HL-60 (cell line): ENCODE data around the gene EML5.

ENCODE experiments used
- DNase-seq, 2 experiments: peaks; one replicate each; pipeline ENCODE4 v3.0.0-alpha.2; 2010 to 2020; ENCODE audit warnings: low read depth in 1 of 2, low spot score in 1 of 2
- H3K27ac ChIP-seq: fragments of 250-450 bp; sonication (Bioruptor Pico); replicated peaks from 2 replicates; pipeline ENCODE4 v1.5.1; 2020; ENCODE audit warnings: mild to moderate bottlenecking, moderate library complexity
- H3K27me3 ChIP-seq: fragments of 250-450 bp; sonication (Bioruptor Pico); 2 replicates; pipeline ENCODE4 v1.5.1; 2021; ENCODE audit warnings: mild to moderate bottlenecking, moderate library complexity; ENCODE audit not compliant: insufficient read depth, poor library complexity, severe bottlenecking
- H3K4me3 ChIP-seq: replicated peaks from 2 replicates; pipeline ENCODE4 v1.5.1; 2011; ENCODE audit warnings: mild to moderate bottlenecking, control low read depth, low read length; ENCODE audit not compliant: insufficient read depth
- GABPA ChIP-seq: IDR thresholded peaks from 2 replicates; pipeline ENCODE4 v1.6.1; 2012; ENCODE audit warnings: low read depth
- POLR2AphosphoS5 ChIP-seq: IDR thresholded peaks from 2 replicates; pipeline ENCODE4 v1.6.1; 2012; ENCODE audit warnings: low read depth
- SPI1 ChIP-seq: IDR thresholded peaks from 2 replicates; pipeline ENCODE4 v1.6.1; 2012; ENCODE audit warnings: low read depth, mild to moderate bottlenecking, borderline replicate concordance
- TF ChIP-seq, protein P1 (sequence below): IDR thresholded peaks from one replicate; pipeline ENCODE4 v1.5.1; 2011; ENCODE audit warnings: low read length, control low read depth, inconsistent platforms; ENCODE audit not compliant: insufficient read depth
- TF ChIP-seq, protein P2 (sequence below): IDR thresholded peaks from 2 replicates; pipeline ENCODE4 v1.6.1; 2012; ENCODE audit warnings: low read depth; ENCODE audit not compliant: insufficient replicate concordance

The EML5 gene

GRCh38 chr14:88597038-88597437, 195.7 kb downstream of the EML5 start:
- Histone ChIP-seq H3K27ac (no peak overlapping the region), H3K4me3 (no peak overlapping the region), H3K27me3 (no peaks in the 10 kb centered on the region)
- no peak for TF ChIP-seq POLR2AphosphoS5
- no peak for TF ChIP-seq SPI1
- no peak for TF ChIP-seq GABPA
- TF ChIP-seq, protein P1, sequence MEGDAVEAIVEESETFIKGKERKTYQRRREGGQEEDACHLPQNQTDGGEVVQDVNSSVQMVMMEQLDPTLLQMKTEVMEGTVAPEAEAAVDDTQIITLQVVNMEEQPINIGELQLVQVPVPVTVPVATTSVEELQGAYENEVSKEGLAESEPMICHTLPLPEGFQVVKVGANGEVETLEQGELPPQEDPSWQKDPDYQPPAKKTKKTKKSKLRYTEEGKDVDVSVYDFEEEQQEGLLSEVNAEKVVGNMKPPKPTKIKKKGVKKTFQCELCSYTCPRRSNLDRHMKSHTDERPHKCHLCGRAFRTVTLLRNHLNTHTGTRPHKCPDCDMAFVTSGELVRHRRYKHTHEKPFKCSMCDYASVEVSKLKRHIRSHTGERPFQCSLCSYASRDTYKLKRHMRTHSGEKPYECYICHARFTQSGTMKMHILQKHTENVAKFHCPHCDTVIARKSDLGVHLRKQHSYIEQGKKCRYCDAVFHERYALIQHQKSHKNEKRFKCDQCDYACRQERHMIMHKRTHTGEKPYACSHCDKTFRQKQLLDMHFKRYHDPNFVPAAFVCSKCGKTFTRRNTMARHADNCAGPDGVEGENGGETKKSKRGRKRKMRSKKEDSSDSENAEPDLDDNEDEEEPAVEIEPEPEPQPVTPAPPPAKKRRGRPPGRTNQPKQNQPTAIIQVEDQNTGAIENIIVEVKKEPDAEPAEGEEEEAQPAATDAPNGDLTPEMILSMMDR = no peak
- TF ChIP-seq, protein P2, sequence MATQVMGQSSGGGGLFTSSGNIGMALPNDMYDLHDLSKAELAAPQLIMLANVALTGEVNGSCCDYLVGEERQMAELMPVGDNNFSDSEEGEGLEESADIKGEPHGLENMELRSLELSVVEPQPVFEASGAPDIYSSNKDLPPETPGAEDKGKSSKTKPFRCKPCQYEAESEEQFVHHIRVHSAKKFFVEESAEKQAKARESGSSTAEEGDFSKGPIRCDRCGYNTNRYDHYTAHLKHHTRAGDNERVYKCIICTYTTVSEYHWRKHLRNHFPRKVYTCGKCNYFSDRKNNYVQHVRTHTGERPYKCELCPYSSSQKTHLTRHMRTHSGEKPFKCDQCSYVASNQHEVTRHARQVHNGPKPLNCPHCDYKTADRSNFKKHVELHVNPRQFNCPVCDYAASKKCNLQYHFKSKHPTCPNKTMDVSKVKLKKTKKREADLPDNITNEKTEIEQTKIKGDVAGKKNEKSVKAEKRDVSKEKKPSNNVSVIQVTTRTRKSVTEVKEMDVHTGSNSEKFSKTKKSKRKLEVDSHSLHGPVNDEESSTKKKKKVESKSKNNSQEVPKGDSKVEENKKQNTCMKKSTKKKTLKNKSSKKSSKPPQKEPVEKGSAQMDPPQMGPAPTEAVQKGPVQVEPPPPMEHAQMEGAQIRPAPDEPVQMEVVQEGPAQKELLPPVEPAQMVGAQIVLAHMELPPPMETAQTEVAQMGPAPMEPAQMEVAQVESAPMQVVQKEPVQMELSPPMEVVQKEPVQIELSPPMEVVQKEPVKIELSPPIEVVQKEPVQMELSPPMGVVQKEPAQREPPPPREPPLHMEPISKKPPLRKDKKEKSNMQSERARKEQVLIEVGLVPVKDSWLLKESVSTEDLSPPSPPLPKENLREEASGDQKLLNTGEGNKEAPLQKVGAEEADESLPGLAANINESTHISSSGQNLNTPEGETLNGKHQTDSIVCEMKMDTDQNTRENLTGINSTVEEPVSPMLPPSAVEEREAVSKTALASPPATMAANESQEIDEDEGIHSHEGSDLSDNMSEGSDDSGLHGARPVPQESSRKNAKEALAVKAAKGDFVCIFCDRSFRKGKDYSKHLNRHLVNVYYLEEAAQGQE = no peak
- DNase-seq = no peak

- TF ChIP-seq GABPA (no peak), SPI1 (no peak), POLR2AphosphoS5 (no peak)
- TF ChIP-seq, protein P2 = no peak
- TF ChIP-seq, protein P1 = no peak
- DNase-seq = no peak
- H3K27ac ChIP-seq = no peak overlapping the region
- H3K27me3 ChIP-seq = no peaks in the 10 kb centered on the region
- H3K4me3 ChIP-seq = no peak overlapping the region
Observed at GRCh38 chr14:88592031-88592430, 200.7 kb downstream of the EML5 start.

DNA sequence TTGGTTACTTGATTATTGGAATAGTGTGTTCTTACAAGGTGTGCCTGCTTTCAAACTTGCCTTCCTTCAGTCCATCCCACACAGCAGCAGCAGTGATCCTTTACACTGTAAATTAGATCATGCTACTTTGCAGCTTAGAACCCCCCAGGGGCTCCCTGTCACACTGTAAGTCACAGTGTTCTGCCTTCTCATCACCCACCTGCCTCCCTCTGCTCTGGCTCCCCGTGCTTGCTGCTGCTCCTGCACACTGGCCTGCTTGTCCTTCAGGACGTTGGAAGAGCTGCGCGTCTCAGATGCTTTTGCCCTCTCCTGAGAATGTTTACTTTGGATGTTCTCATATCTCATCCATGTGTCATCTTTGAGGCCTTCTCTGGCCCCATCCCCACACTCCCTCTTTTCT, 202.6 kb downstream of the EML5 start:
- H3K4me3 ChIP-seq = no peak overlapping the region
- no peaks in the 10 kb centered on the region for H3K27me3 ChIP-seq
- no peak for TF ChIP-seq POLR2AphosphoS5
- DNase-seq = no peak
- H3K27ac ChIP-seq = no peak overlapping the region

GRCh38 chr14:88588081-88588480, 204.7 kb downstream of the EML5 start:
- TF ChIP-seq, protein P1 = no peak
- Histone ChIP-seq H3K27me3 (no peaks in the 10 kb centered on the region), H3K4me3 (no peak overlapping the region), H3K27ac (no peak overlapping the region)
- no peak for DNase-seq

GRCh38 chr14:88584451-88584850, 208.3 kb downstream of the EML5 start:
- TF ChIP-seq POLR2AphosphoS5 (no peak), GABPA (no peak), SPI1 (no peak)
- TF ChIP-seq, protein P1 = no peak
- H3K4me3 ChIP-seq = no peak overlapping the region
- no peak for DNase-seq
- H3K27me3 ChIP-seq = no peaks in the 10 kb centered on the region
- H3K27ac ChIP-seq = no peak overlapping the region
